Activated CD4-positive, alpha-beta T cell treated with anti-CD3 and anti-CD28 coated beads, Interleukin-2, amount 10 ng/mL, durations not matched to agents 7 days and 5 days (primary cell): ENCODE data around the gene RNF111. TPM values are rescaled to one million over a fixed set of nuclear protein-coding genes. Genes with fewer than 3 reads are reported as not detected.
"Not testable (repeated sequence)": the region's sequence is repeated elsewhere in the genome, so short reads cannot be mapped to it uniquely, and the experiment has no call there.

Source experiments
- CTCF ChIA-PET: fragments of 350-600 bp; sonication (Branson Sonifier 250); formaldehyde crosslinking; loops from one replicate; lab custom pipeline; 2021; ENCODE audit warnings: antibody characterized with exemption; lab: Charles Lee
- POLR2A ChIA-PET: fragments of 350-600 bp; sonication (Branson Sonifier 250); formaldehyde crosslinking; loops from one replicate; lab custom pipeline; 2021; ENCODE audit warnings: antibody characterized with exemption; lab: Charles Lee
- DNase-seq: peaks from one replicate; pipeline ENCODE4 v3.0.0-alpha.2; 2020
- H3K27ac Mint-ChIP-seq: one replicate; pipeline ENCODE4 v1.8.0; 2021; ENCODE audit warnings: mild to moderate bottlenecking, moderate library complexity, mixed read lengths
- H3K27me3 Mint-ChIP-seq: one replicate; pipeline ENCODE4 v1.8.0; 2021; ENCODE audit warnings: mixed read lengths
- H3K36me3 Mint-ChIP-seq: one replicate; pipeline ENCODE4 v1.8.0; 2021; ENCODE audit warnings: low read depth, mixed read lengths
- H3K4me1 Mint-ChIP-seq: one replicate; pipeline ENCODE4 v1.8.0; 2021; ENCODE audit warnings: mixed read lengths
- H3K4me3 Mint-ChIP-seq: one replicate; pipeline ENCODE4 v1.8.0; 2021; ENCODE audit warnings: mild to moderate bottlenecking, moderate library complexity, mixed read lengths
- H3K9me3 Mint-ChIP-seq: one replicate; pipeline ENCODE4 v1.8.0; 2021; ENCODE audit warnings: mixed read lengths
- total RNA-seq, 2 experiments: library from RNA; stranded (reverse); gene quantifications; one replicate each; pipeline ENCODE4 v1.2.3, GENCODE V29; 2021

The RNF111 gene
- total RNA-seq, 2 experiments from 2014 or later: 39.2 to 44.2 TPM

DNA sequence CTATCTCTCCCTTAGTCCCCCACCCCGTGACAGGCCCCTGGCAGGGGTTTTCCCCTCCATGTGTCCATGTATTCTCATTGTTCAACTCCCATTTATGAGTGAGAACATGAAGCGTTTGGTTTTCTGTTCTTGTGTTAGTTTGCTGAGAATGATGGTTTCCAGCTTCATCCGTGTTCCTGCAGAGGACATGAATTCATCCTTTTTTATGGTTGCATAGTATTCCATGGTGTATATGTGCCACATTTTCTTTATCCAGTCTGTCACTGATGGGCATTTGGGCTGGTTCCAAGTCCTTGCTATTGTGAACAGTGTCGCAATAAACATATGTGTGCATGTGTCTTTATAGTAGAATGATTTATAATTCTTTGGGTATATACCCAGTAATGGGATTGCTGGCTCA, 138.2 kb downstream of the RNF111 start:
- CTCF ChIA-PET: not testable (repeated sequence)
- Mint-ChIP-seq H3K36me3 (peaks cover 90% of the 10 kb centered on the region), H3K9me3 (peaks cover 23% of the 10 kb centered on the region)

DNA sequence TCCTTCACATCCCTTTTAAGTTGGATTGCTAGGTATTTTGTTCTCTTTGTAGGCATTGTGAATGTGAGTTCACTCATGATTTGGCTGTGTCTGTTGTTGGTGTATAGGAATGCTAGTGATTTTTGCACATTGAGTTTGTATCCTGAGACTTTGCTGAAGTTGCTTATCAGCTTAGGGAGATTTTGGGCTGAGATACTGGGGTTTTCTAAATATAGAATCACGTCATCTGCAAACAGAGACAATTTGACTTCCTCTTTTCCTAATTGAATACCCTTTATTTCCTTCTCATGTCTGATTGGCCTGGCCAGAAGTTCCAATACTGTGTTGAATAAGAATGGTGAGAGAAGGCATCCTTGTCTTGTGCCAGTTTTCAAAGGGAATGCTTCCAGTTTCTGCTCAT, 139.8 kb downstream of the RNF111 start:
- CTCF ChIA-PET: interaction anchor here (1.1 kb wide), 1 partner anchor 11 kb away, joined by 3 read pairs; no protein-coding TSS in a partner anchor
- peaks cover 97% of the 10 kb centered on the region for H3K36me3 Mint-ChIP-seq
- peaks cover 16% of the 10 kb centered on the region for H3K4me1 Mint-ChIP-seq
- peaks cover 23% of the 10 kb centered on the region for H3K9me3 Mint-ChIP-seq
- H3K4me3 Mint-ChIP-seq, POLR2A ChIA-PET, DNase-seq, H3K27ac Mint-ChIP-seq, H3K27me3 Mint-ChIP-seq: not testable (repeated sequence)

More for the DNA sequence above, 138.2 kb downstream of the RNF111 start:
- H3K27ac Mint-ChIP-seq, H3K4me3 Mint-ChIP-seq, POLR2A ChIA-PET, DNase-seq, H3K27me3 Mint-ChIP-seq: not testable (repeated sequence)
- H3K4me1 Mint-ChIP-seq: peaks cover 16% of the 10 kb centered on the region

DNA sequence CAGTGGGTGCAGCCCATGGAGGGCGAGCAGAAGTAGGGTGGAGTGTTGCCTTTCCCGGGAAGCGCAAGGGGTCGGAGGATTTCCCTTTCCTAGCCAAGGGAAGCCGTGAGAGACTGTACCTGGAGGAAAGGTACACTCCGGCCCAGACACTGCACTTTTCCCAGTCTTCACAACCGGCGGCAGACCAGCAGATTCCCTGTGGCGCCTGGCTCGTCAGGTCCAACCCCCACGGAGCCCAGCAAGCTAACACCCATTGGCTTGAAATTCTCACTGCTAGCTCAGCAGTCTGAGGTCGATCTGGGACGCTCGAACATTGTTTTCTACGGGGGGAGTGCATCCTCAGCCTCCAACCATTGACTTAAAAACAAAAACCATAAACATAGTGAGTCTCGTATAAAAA, 144.0 kb downstream of the RNF111 start:
- no peak overlapping the region for H3K27ac Mint-ChIP-seq
- CTCF ChIA-PET: interaction anchor here (0.8 kb wide), 1 partner anchor 9 kb away, joined by 3 read pairs; no protein-coding TSS in a partner anchor
- POLR2A ChIA-PET: no interaction called here
- peaks cover 21% of the 10 kb centered on the region for H3K4me1 Mint-ChIP-seq
- no peaks in the 10 kb centered on the region for H3K27me3 Mint-ChIP-seq
- DNase-seq: no peak
- no peak overlapping the region for H3K4me3 Mint-ChIP-seq
- peaks cover 88% of the 10 kb centered on the region for H3K36me3 Mint-ChIP-seq
- peaks cover 23% of the 10 kb centered on the region for H3K9me3 Mint-ChIP-seq

DNA sequence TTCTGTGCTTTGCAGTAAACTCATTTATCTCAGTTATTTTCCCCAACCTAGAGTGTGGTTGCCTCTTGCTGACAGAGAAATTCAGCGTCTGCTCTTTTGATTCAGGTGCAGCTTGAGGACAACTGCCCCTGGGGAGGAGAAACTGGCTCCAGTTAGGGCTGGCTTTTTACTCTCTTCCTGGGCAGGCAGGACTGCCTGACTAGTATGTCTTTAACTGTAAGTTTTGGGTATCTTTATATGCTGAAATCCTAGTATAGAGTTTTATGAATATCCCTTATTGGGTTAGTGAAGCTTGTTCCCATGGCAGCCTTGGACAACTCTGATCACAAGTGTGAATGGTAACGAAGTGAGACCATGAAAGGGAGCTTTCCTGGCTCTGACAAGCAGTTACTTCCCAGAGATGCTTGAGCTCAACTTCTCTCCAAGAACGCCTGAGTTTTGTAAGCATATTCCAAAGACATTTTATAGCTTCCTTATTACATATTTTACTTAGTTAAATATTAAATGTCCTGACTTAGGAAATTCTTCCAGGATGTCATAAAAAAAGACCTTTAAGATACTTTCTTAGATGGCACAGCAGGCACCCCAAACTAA, 144.6 kb downstream of the RNF111 start:
- Mint-ChIP-seq H3K36me3 (peaks cover 85% of the 10 kb centered on the region), H3K9me3 (peaks cover 23% of the 10 kb centered on the region), H3K27me3 (no peaks in the 10 kb centered on the region), H3K4me3 (no peak overlapping the region), H3K27ac (no peak overlapping the region), H3K4me1 (peaks cover 24% of the 10 kb centered on the region)
- CTCF ChIA-PET: interaction anchor here (0.8 kb wide), 1 partner anchor 10 kb away, joined by 3 read pairs; no protein-coding TSS in a partner anchor
- no peak for DNase-seq
- POLR2A ChIA-PET: no interaction called here

DNA sequence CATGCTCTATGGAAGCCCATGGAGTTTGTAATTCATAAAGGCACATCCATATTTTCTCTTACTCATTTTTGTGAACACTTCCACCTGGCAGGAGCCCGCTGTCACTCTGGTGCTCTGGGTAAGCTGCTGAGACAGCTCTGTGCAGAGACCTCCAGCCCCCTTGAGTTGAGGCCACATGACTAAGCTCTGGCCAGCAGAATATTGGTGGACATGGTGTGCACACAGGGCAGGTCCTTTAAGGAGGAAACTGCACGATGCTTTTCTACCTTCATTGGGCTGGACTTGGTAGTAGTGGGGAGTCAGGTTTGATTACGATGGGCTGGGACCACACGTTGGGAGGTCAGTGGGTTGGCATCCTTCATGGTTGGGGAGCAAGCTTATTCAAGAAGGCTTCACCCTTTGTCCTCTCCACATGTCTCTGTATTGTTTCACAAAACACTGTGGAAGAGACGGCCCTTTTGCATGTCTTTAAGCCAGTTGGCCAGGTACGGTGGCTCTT, 146.5 kb downstream of the RNF111 start:
- peaks cover 12% of the 10 kb centered on the region for H3K9me3 Mint-ChIP-seq
- H3K27me3 Mint-ChIP-seq: no peaks in the 10 kb centered on the region
- POLR2A ChIA-PET: no interaction called here
- CTCF ChIA-PET: no interaction called here
- no peak overlapping the region for H3K27ac Mint-ChIP-seq
- no peak for DNase-seq
- peaks cover 24% of the 10 kb centered on the region for H3K4me1 Mint-ChIP-seq
- peaks cover 82% of the 10 kb centered on the region for H3K36me3 Mint-ChIP-seq
- no peak overlapping the region for H3K4me3 Mint-ChIP-seq

DNA sequence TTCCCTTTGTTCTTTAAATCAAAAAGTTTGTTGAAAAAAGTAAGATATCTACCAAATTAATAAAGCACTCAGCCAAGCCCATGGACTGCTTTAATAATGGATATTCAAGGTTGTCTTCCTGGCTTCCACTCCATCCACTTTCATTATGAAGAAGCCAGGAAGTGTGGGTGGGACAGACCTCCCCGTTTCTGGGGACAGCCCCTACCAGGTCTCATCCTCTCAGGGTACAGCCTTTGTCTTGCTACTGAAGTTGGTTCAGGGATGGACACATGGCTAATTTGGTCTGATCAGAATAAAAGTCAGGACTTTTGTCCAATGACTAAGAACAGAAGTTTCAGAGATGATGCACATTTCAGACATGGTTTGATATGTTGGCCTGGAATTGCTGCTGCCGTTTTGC, 150.1 kb downstream of the RNF111 start:
- ChIA-PET POLR2A (interaction anchor here (0.6 kb wide), 1 partner anchor 21 kb away, joined by 4 read pairs; no protein-coding TSS in a partner anchor), CTCF (interaction anchor here (0.7 to 1.4 kb wide), 5 partner anchors 10 to 379 kb away, joined by 3 to 6 read pairs (median 4); no protein-coding TSS in a partner anchor)
- DNase-seq: no peak
- no peak overlapping the region for H3K27ac Mint-ChIP-seq
- no peaks in the 10 kb centered on the region for H3K27me3 Mint-ChIP-seq
- peaks cover 62% of the 10 kb centered on the region for H3K36me3 Mint-ChIP-seq
- no peak overlapping the region for H3K4me3 Mint-ChIP-seq
- H3K9me3 Mint-ChIP-seq: no peaks in the 10 kb centered on the region
- H3K4me1 Mint-ChIP-seq: peaks cover 31% of the 10 kb centered on the region

DNA sequence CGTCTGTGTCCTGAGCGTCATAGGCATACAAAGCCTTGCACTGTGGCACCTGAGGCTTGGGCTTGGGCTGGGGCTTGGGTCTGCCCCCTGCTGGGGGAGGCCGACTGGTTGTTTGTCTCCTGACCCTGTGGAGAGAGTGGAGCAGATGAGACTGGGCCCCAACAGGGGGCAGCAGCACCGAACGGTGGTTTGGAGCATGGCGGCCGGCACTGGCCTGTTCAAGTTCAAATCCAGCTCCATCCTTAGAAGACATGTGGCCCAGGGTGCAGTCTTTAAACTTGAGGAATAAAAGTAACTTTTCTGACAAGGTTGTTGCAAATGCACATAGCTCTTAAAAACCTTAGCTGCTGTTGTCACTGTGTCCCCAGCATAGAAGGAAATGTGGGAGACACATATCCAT, 150.8 kb downstream of the RNF111 start:
- Mint-ChIP-seq H3K27ac (peak overlapping the region; percentile 50), H3K9me3 (no peaks in the 10 kb centered on the region), H3K27me3 (no peaks in the 10 kb centered on the region), H3K36me3 (peaks cover 57% of the 10 kb centered on the region), H3K4me1 (peaks cover 31% of the 10 kb centered on the region), H3K4me3 (no peak overlapping the region)
- ChIA-PET CTCF (interaction anchor here (0.7 to 1.4 kb wide), 5 partner anchors 10 to 379 kb away, joined by 3 to 6 read pairs (median 4); no protein-coding TSS in a partner anchor), POLR2A (no interaction called here)
- peak; percentile 59 for DNase-seq

DNA sequence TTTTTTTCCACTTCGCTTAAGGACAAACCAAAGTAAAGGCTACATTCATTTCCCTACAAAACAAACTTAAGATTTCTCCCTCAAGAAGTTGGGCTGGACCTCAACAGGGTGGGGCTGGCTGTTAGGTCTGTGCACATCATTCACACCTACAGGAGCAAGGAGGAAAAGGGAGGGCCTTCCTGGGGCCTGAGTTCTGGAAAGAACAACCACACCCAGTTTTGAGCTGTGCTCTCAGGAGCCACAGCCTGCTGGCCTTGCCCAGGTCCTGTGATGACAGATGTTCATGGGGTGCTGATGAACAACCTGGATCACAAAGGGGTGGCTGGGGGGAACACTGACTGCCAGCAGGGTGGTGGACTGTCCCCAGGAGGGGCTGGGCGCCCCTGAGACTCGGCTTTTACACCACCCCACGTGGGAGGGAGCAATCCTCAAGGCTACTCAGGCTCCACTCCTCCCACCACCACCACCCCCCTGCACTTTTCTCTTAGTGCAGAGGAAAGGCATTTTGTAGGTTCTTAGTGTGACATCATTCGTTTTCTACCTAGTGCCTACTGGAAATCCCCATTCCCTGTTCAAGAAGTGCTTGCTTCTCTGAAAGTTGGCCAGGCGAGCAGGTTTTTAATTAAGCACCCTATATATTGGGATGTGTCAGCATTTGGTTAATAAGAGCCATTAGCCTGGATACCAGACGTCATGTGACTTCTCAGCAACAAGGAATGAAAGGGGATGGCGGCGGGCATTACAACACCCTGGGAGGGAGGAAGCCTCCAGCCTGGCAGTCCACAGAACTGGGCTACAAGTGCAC, 153.2 kb downstream of the RNF111 start:
- no peak overlapping the region for H3K4me3 Mint-ChIP-seq
- H3K27me3 Mint-ChIP-seq: no peaks in the 10 kb centered on the region
- DNase-seq: no peak
- ChIA-PET POLR2A (no interaction called here), CTCF (interaction anchor here (0.6 kb wide), 1 partner anchor 335 kb away, joined by 3 read pairs; no protein-coding TSS in a partner anchor)
- no peaks in the 10 kb centered on the region for H3K9me3 Mint-ChIP-seq
- peak overlapping the region; percentile 44 for H3K27ac Mint-ChIP-seq
- peaks cover 31% of the 10 kb centered on the region for H3K4me1 Mint-ChIP-seq
- H3K36me3 Mint-ChIP-seq: peaks cover 41% of the 10 kb centered on the region

DNA sequence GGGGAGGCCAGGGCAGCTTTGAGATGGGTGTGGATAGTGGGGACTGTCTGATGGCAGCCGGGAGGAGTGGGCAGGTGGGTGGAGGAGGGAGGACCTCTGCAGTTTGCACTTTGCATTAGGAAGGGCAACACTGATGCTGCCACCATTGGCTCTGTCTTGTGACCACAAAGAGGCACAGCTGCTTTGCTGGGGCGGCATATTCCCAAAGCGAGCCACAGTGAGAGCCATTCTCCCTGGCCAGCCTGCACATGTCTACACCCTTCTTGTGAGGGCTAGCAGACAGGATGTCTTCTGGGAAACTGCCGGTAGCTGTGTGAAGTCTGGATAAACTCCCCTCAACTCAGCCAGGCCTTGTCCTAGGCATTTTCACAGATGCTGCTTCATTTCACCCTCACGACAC, 155.8 kb downstream of the RNF111 start:
- Mint-ChIP-seq H3K36me3 (peaks cover 22% of the 10 kb centered on the region), H3K9me3 (no peaks in the 10 kb centered on the region), H3K4me3 (no peak overlapping the region), H3K27me3 (no peaks in the 10 kb centered on the region), H3K4me1 (peaks cover 10% of the 10 kb centered on the region), H3K27ac (no peak overlapping the region)
- CTCF ChIA-PET: interaction anchor here (0.6 kb wide), 1 partner anchor 181 kb away, joined by 3 read pairs; no protein-coding TSS in a partner anchor
- POLR2A ChIA-PET: no interaction called here
- DNase-seq: no peak

DNA sequence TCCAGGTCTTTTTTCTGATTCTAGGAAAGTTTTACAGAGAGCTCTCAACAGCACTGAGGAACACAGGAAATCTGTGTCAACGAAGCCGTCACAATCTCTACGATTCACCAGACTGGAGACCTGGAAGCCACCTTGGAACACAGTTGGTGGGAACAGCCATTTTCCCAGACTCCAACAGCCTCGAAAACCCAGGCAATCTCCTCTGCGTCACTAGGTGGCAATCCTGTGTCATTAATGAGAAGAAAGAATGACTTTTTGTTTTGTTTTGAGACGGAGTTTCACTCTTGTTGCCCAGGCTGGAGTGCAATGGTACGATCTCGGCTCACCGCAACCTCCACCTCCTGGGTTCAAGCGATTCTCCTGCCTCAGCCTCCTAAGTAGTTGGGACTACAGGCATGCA, 157.1 kb downstream of the RNF111 start:
- CTCF ChIA-PET, H3K27ac Mint-ChIP-seq, H3K9me3 Mint-ChIP-seq, H3K4me3 Mint-ChIP-seq, POLR2A ChIA-PET, H3K27me3 Mint-ChIP-seq, H3K4me1 Mint-ChIP-seq, DNase-seq: not testable (repeated sequence)
- peaks cover 13% of the 10 kb centered on the region for H3K36me3 Mint-ChIP-seq
